ENCODE data around the gene IRF2BPL. TPM values are rescaled to one million over a fixed set of nuclear protein-coding genes. Genes with fewer than 3 reads are reported as not detected.

The IRF2BPL gene
- total RNA-seq, 1 experiment from 2014 or later, result 83.3 TPM

GRCh38 chr14:77004711-77005460 lies 23.6 kb downstream of the IRF2BPL start:
- Histone ChIP-seq H3K36me3 (ENCODE audit: control insufficient read depth, insufficient read depth, low read length) (no peaks in the 10 kb centered on the region), H3K4me1 (ENCODE audit: control insufficient read depth, insufficient read depth, low read length) (peaks cover 3% of the 10 kb centered on the region), H3K9me3 (ENCODE audit: control insufficient read depth, insufficient read depth, low read depth, low read length) (no peaks in the 10 kb centered on the region), H3K4me3 (ENCODE audit: low read depth in 2 of 2, low read length in 2 of 2) (no peak overlapping the region), H3K27ac (ENCODE audit: low read length) (no peak overlapping the region), H3K27me3 (ENCODE audit: control insufficient read depth, insufficient read depth, low read length) (no peaks in the 10 kb centered on the region)
- in situ Hi-C loops (cut with HindIII; ENCODE audit: low pct_unique_long_range_greater_than_20kb, low sequenced_read_pairs), result no loop called here
- POLR2A ChIA-PET, result no interaction called here
- intact Hi-C loops (cut with micrococcal nuclease; ENCODE audit: unreplicated experiment), result no loop called here
- TF ChIP-seq SIN3A (IDR thresholded peaks at IDR 0.05; ENCODE audit: borderline replicate concordance, insufficient read depth, low read depth, low read length) (no peak), POLR2AphosphoS5 (IDR thresholded peaks at IDR 0.05; ENCODE audit: low read depth, low read length) (no peak), TCF7L2 (IDR thresholded peaks at IDR 0.05; ENCODE audit: low read depth, low read length) (no peak), REST (IDR thresholded peaks at IDR 0.05; ENCODE audit: insufficient read depth in 1 of 2, low read depth in 2 of 2, low read length in 1 of 2) (no peak), CTCF (IDR thresholded peaks at IDR 0.05) (no peak)
- no TSS peak for BruUV-seq (replicated peaks)
- CTCF ChIA-PET, result no interaction called here
- no peak for DNase-seq (ENCODE audit: low read depth, low spot score)
- no peak for ATAC-seq

GRCh38 chr14:77003960-77004710 lies 24.4 kb downstream of the IRF2BPL start:
- CTCF ChIA-PET, result no interaction called here
- ATAC-seq (no peak), DNase-seq (ENCODE audit: low read depth, low spot score) (no peak)
- H3K36me3 ChIP-seq (ENCODE audit: control insufficient read depth, insufficient read depth, low read length), result no peaks in the 10 kb centered on the region
- H3K4me1 ChIP-seq (ENCODE audit: control insufficient read depth, insufficient read depth, low read length), result peaks cover 3% of the 10 kb centered on the region
- H3K4me3 ChIP-seq (ENCODE audit: low read depth in 2 of 2, low read length in 2 of 2), result no peak overlapping the region
- TF ChIP-seq POLR2AphosphoS5 (IDR thresholded peaks at IDR 0.05; ENCODE audit: low read depth, low read length) (no peak), SIN3A (IDR thresholded peaks at IDR 0.05; ENCODE audit: borderline replicate concordance, insufficient read depth, low read depth, low read length) (no peak), REST (IDR thresholded peaks at IDR 0.05; ENCODE audit: insufficient read depth in 1 of 2, low read depth in 2 of 2, low read length in 1 of 2) (no peak), TCF7L2 (IDR thresholded peaks at IDR 0.05; ENCODE audit: low read depth, low read length) (no peak), CTCF (IDR thresholded peaks at IDR 0.05) (no peak)
- no peaks in the 10 kb centered on the region for H3K27me3 ChIP-seq (ENCODE audit: control insufficient read depth, insufficient read depth, low read length)
- POLR2A ChIA-PET, result no interaction called here
- BruUV-seq (replicated peaks), result no TSS peak
- intact Hi-C loops (cut with micrococcal nuclease; ENCODE audit: unreplicated experiment) (no loop called here), in situ Hi-C loops (cut with HindIII; ENCODE audit: low pct_unique_long_range_greater_than_20kb, low sequenced_read_pairs) (no loop called here)
- H3K27ac ChIP-seq (ENCODE audit: low read length), result no peak overlapping the region
- H3K9me3 ChIP-seq (ENCODE audit: control insufficient read depth, insufficient read depth, low read depth, low read length), result no peaks in the 10 kb centered on the region

All from Panc1 (cell line).